ENCODE data around the gene ANTXR1.

GRCh38 chr2:69119104-69119894, 106.3 kb downstream of the ANTXR1 start:
- TF ChIP-seq CTCF (IDR thresholded peaks at IDR 0.05; ENCODE audit: poor library complexity) (no peak), EZH2 (IDR thresholded peaks at IDR 0.05; ENCODE audit: borderline replicate concordance) (no peak)

Data from hepatocyte (in vitro differentiated cells).